ENCODE results near the gene CCR3.

- TF ChIP-seq, protein P1, sequence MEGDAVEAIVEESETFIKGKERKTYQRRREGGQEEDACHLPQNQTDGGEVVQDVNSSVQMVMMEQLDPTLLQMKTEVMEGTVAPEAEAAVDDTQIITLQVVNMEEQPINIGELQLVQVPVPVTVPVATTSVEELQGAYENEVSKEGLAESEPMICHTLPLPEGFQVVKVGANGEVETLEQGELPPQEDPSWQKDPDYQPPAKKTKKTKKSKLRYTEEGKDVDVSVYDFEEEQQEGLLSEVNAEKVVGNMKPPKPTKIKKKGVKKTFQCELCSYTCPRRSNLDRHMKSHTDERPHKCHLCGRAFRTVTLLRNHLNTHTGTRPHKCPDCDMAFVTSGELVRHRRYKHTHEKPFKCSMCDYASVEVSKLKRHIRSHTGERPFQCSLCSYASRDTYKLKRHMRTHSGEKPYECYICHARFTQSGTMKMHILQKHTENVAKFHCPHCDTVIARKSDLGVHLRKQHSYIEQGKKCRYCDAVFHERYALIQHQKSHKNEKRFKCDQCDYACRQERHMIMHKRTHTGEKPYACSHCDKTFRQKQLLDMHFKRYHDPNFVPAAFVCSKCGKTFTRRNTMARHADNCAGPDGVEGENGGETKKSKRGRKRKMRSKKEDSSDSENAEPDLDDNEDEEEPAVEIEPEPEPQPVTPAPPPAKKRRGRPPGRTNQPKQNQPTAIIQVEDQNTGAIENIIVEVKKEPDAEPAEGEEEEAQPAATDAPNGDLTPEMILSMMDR (IDR thresholded peaks at IDR 0.05) = no peak
- TF ChIP-seq ZFX (IDR thresholded peaks at IDR 0.05; ENCODE audit: borderline replicate concordance) = no peak
These were observed 70.7 kb downstream of the CCR3 start for GRCh38 chr3:46312991-46313390.
